ENCODE measurements around the gene PDXP. TPM values are rescaled to one million over a fixed set of nuclear protein-coding genes. Genes with fewer than 3 reads are reported as not detected.
"Not testable (repeated sequence)": the region's sequence is repeated elsewhere in the genome, so short reads cannot be mapped to it uniquely, and the experiment has no call there.

The PDXP gene
- total and polyA plus RNA-seq, 2 donors = 8.9 to 25.0 TPM

- 98% methylated on average over 17 of the region's 17 CpGs for WGBS
- DNase-seq (ENCODE audit: low read depth in 6 of 9, low spot score in 9 of 9) = no peak
- H3K36me3 ChIP-seq (ENCODE audit: control insufficient read depth in 2 of 2, insufficient read depth in 2 of 2, low read length in 1 of 2) = peaks cover 56 to 67% of the 10 kb centered on the region in 2 donors
- no peak overlapping the region for H3K27ac ChIP-seq (ENCODE audit: low read depth in 1 of 2, low read length in 1 of 2)
- no peaks in the 10 kb centered on the region for H3K4me1 ChIP-seq (ENCODE audit: control insufficient read depth in 2 of 2, insufficient read depth in 2 of 2, low read length in 2 of 2)
- H3K9me3 ChIP-seq (ENCODE audit: control insufficient read depth in 2 of 2, insufficient read depth in 1 of 2, low read length in 1 of 2) = no peaks in the 10 kb centered on the region
- H3K4me3 ChIP-seq (ENCODE audit: low read length in 2 of 2) = no peak overlapping the region
- H3K27me3 ChIP-seq (ENCODE audit: control insufficient read depth in 2 of 2, insufficient read depth in 1 of 2, low read length in 1 of 2) = no peaks in the 10 kb centered on the region
Observed at GRCh38 chr22:37650463-37651136, 7.9 kb upstream of the PDXP start.

- Histone ChIP-seq H3K36me3 (ENCODE audit: control insufficient read depth in 2 of 2, insufficient read depth in 2 of 2, low read length in 1 of 2) (peaks cover 29 to 37% of the 10 kb centered on the region in 2 donors), H3K27me3 (ENCODE audit: control insufficient read depth in 2 of 2, insufficient read depth in 1 of 2, low read length in 1 of 2) (no peaks in the 10 kb centered on the region), H3K9me3 (ENCODE audit: control insufficient read depth in 2 of 2, insufficient read depth in 1 of 2, low read length in 1 of 2) (no peaks in the 10 kb centered on the region), H3K27ac (ENCODE audit: low read depth in 1 of 2, low read length in 1 of 2) (no peak overlapping the region), H3K4me1 (ENCODE audit: control insufficient read depth in 2 of 2, insufficient read depth in 2 of 2, low read length in 2 of 2) (peaks cover 15 to 17% of the 10 kb centered on the region in 2 donors), H3K4me3 (ENCODE audit: low read length in 2 of 2) (no peak overlapping the region)
- no peak for DNase-seq (ENCODE audit: low read depth in 6 of 9, low spot score in 9 of 9)
- 95% methylated on average over 14 of the region's 14 CpGs for WGBS
Observed at GRCh38 chr22:37654563-37655251, 3.8 kb upstream of the PDXP start.

DNA sequence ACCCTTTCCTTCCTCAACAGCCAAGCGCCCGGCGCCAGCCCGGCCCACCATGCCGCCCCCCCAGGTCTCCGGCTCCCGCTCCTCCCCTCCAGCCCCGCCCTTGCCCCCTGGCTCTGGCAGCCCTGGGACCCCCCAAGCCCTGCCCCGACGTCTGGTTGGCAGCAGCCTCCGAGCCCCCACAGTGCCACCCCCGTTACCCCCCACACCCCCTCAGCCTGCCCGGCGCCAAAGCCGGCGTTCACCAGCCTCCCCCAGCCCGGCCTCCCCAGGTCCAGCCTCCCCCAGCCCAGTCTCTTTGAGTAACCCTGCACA, 3.3 kb upstream of the PDXP start:
- H3K27me3 ChIP-seq (ENCODE audit: control insufficient read depth in 2 of 2, insufficient read depth in 1 of 2, low read length in 1 of 2) = no peaks in the 10 kb centered on the region
- H3K4me1 ChIP-seq (ENCODE audit: control insufficient read depth in 2 of 2, insufficient read depth in 2 of 2, low read length in 2 of 2) = peaks cover 20 to 22% of the 10 kb centered on the region in 2 donors
- DNase-seq (ENCODE audit: low read depth in 6 of 9, low spot score in 9 of 9) = no peak
- H3K9me3 ChIP-seq (ENCODE audit: control insufficient read depth in 2 of 2, insufficient read depth in 1 of 2, low read length in 1 of 2) = no peaks in the 10 kb centered on the region
- no peak overlapping the region for H3K4me3 ChIP-seq (ENCODE audit: low read length in 2 of 2)
- H3K36me3 ChIP-seq (ENCODE audit: control insufficient read depth in 2 of 2, insufficient read depth in 2 of 2, low read length in 1 of 2) = peaks cover 24 to 32% of the 10 kb centered on the region in 2 donors
- H3K27ac ChIP-seq (ENCODE audit: low read depth in 1 of 2, low read length in 1 of 2) = no peak overlapping the region
- WGBS = 96% methylated on average over 17 of the region's 17 CpGs

DNA sequence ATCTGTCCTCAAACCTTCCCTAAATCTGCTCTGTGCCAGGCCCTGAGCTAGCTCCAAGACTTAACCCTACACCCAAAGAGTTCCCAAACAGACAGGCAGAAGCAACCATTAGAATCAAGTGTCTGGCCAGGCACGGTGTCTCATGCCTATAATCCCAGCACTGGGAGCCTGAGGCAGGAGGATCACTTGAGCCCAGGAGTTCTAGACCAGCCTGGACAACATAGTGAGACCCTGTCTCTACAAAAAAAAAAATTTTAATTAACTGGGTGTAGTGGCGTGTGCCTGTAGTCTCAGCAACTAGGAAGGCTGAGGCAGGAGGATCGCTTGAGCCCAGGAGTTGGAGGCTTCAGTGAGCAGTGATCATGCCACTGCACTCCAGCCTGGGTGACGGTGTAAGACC, 1.9 kb upstream of the PDXP start:
- Histone ChIP-seq H3K4me1 (ENCODE audit: control insufficient read depth in 2 of 2, insufficient read depth in 2 of 2, low read length in 2 of 2) (peaks cover 32 to 36% of the 10 kb centered on the region in 2 donors), H3K27ac (ENCODE audit: low read depth in 1 of 2, low read length in 1 of 2) (peak overlapping the region in 1 of 2 donors; percentile 52)

DNA sequence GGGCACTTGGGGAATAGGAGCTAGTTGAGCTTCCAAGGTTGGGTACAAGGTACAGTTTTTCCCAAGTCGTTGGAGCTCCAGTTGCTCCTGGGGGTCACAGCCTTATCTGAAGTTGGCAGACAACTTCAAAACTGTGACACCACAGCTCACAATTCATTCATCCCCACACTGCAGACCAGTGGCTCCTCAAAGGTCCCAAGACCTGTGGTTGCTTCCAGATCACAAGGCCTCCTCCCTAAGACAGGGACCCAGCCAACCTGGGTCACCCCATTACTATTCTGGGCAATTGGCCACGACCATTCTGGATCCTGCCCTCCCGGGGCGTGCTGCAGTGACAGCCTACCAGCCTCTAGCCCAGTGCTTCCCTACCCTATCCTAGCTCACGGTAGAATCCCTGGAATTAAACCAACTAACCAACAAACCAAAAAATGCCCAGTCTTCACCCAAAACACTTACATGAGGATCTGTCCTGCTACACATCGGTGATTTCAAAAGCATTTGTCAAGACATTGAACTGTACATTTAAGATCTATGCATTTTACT, 862 bp upstream of the PDXP start:
- Histone ChIP-seq H3K27me3 (ENCODE audit: control insufficient read depth in 2 of 2, insufficient read depth in 1 of 2, low read length in 1 of 2) (no peaks in the 10 kb centered on the region), H3K4me3 (ENCODE audit: low read length in 2 of 2) (peak overlapping the region; percentile 63 to 77), H3K4me1 (ENCODE audit: control insufficient read depth in 2 of 2, insufficient read depth in 2 of 2, low read length in 2 of 2) (peaks cover 32 to 37% of the 10 kb centered on the region in 2 donors), H3K9me3 (ENCODE audit: control insufficient read depth in 2 of 2, insufficient read depth in 1 of 2, low read length in 1 of 2) (no peaks in the 10 kb centered on the region), H3K36me3 (ENCODE audit: control insufficient read depth in 2 of 2, insufficient read depth in 2 of 2, low read length in 1 of 2) (peaks cover 15 to 17% of the 10 kb centered on the region in 2 donors), H3K27ac (ENCODE audit: low read depth in 1 of 2, low read length in 1 of 2) (peak overlapping the region; percentile 86 to 92)
- DNase-seq (ENCODE audit: low read depth in 6 of 9, low spot score in 9 of 9) = no peak
- WGBS = 19% methylated on average over 6 of the region's 6 CpGs

More for the DNA sequence above, 1.9 kb upstream of the PDXP start:
- H3K4me3 ChIP-seq (ENCODE audit: low read length in 2 of 2); H3K27me3 ChIP-seq (ENCODE audit: control insufficient read depth in 2 of 2, insufficient read depth in 1 of 2, low read length in 1 of 2); H3K9me3 ChIP-seq (ENCODE audit: control insufficient read depth in 2 of 2, insufficient read depth in 1 of 2, low read length in 1 of 2); DNase-seq (ENCODE audit: low read depth in 6 of 9, low spot score in 9 of 9): not testable (repeated sequence)
- 98% methylated on average over 4 of the region's 4 CpGs for WGBS
- peaks cover 15 to 24% of the 10 kb centered on the region in 2 donors for H3K36me3 ChIP-seq (ENCODE audit: control insufficient read depth in 2 of 2, insufficient read depth in 2 of 2, low read length in 1 of 2)

DNA sequence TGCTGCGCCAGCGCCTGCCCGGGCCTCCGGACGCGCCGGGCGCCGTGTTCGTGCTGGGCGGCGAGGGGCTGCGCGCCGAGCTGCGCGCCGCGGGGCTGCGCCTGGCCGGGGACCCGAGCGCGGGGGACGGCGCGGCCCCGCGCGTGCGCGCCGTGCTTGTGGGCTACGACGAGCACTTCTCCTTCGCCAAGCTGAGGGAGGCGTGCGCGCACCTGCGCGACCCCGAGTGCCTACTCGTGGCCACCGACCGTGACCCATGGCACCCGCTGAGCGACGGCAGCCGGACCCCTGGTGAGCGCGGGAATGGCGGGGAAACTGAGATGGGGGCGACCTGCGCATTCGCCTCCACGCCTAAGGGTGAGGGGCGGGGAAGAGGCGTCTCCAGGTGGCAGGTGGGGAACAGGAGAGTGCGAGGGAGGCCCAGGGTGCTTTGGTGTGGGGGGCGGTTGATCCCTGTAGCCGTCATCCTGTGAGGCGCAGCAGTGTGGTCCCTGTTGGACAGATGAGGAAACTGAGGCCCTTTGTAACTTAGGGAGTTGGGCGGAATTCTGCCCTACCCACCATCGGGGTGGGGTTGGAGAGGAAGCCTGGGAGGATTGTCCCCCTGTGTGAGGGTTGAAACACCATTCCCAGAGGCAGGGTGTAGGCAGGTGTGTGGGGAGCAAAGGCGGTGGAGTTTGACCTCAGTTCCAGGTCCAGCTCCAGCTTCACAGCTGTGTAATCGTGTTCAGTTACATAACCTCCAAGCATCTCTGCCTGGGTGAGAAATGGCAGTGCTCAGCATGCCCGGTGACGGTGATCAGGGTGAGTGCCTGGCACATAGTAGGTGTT, 758 bp downstream of the PDXP start:
- Histone ChIP-seq H3K4me1 (ENCODE audit: control insufficient read depth in 2 of 2, insufficient read depth in 2 of 2, low read length in 2 of 2) (peaks cover 32 to 37% of the 10 kb centered on the region in 2 donors), H3K4me3 (ENCODE audit: low read length in 2 of 2) (peak overlapping the region; percentile 71 to 77), H3K27me3 (ENCODE audit: control insufficient read depth in 2 of 2, insufficient read depth in 1 of 2, low read length in 1 of 2) (no peaks in the 10 kb centered on the region), H3K27ac (ENCODE audit: low read depth in 1 of 2, low read length in 1 of 2) (peak overlapping the region; percentile 44 to 71), H3K36me3 (ENCODE audit: control insufficient read depth in 2 of 2, insufficient read depth in 2 of 2, low read length in 1 of 2) (peaks cover 2 to 16% of the 10 kb centered on the region in 2 donors), H3K9me3 (ENCODE audit: control insufficient read depth in 2 of 2, insufficient read depth in 1 of 2, low read length in 1 of 2) (no peaks in the 10 kb centered on the region)
- peak in 2 of 9 donors; percentile 57 to 61 for DNase-seq (ENCODE audit: low read depth in 6 of 9, low spot score in 9 of 9)
- WGBS = 4% methylated on average over 68 of the region's 68 CpGs

DNA sequence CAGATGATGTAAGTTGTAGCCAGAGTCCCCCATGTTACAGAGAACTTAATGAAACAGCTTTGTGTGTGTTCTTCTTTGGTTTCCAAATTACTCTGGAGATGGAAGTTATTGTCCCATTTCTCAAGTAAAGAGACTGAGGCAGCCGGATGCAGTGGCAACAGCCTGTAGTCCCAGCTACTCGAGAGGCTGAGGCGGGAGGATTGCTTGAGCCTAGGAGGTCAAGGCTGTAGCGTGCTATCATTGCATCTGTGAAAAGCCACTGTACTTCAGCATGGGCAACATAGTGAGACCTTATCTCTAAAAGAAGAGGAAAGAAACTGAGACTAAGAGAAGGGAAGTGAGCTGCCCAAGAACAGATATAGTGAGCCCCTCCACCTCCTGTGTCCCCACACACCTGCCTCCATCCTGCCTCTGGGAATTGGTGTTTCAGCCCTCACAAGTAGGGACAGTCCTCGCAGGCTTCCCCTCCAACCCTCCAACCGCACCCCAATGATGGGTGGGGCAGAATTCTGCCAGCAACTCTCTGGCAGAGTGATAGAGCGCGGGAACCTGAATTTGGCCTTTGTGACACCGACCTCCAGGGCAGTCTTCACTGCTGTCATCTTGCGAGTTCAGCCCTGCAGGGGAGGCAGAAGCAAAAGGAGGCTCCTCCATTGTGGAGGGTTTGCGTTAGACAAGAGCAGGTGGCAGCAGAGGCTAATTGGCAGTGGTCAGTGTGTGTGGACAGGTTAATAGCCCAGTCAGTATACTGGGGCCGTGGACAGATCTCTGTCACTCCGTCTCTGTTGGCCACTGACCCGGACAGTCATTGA, 1.6 kb downstream of the PDXP start:
- H3K27me3 ChIP-seq (ENCODE audit: control insufficient read depth in 2 of 2, insufficient read depth in 1 of 2, low read length in 1 of 2) = no peaks in the 10 kb centered on the region
- no peaks in the 10 kb centered on the region for H3K9me3 ChIP-seq (ENCODE audit: control insufficient read depth in 2 of 2, insufficient read depth in 1 of 2, low read length in 1 of 2)
- no peak for DNase-seq (ENCODE audit: low read depth in 6 of 9, low spot score in 9 of 9)
- WGBS = 87% methylated on average over 14 of the region's 14 CpGs
- H3K27ac ChIP-seq (ENCODE audit: low read depth in 1 of 2, low read length in 1 of 2) = peak overlapping the region in 1 of 2 donors; percentile 44
- H3K36me3 ChIP-seq (ENCODE audit: control insufficient read depth in 2 of 2, insufficient read depth in 2 of 2, low read length in 1 of 2) = peaks cover 3 to 24% of the 10 kb centered on the region in 2 donors
- peak overlapping the region; percentile 71 to 77 for H3K4me3 ChIP-seq (ENCODE audit: low read length in 2 of 2)
- H3K4me1 ChIP-seq (ENCODE audit: control insufficient read depth in 2 of 2, insufficient read depth in 2 of 2, low read length in 2 of 2) = peaks cover 32 to 37% of the 10 kb centered on the region in 2 donors

- DNase-seq (ENCODE audit: low read depth in 6 of 9, low spot score in 9 of 9) = no peak
- Histone ChIP-seq H3K36me3 (ENCODE audit: control insufficient read depth in 2 of 2, insufficient read depth in 2 of 2, low read length in 1 of 2) (peaks cover 9 to 30% of the 10 kb centered on the region in 2 donors), H3K9me3 (ENCODE audit: control insufficient read depth in 2 of 2, insufficient read depth in 1 of 2, low read length in 1 of 2) (no peaks in the 10 kb centered on the region), H3K4me3 (ENCODE audit: low read length in 2 of 2) (peak overlapping the region in 1 of 2 donors; percentile 2), H3K27me3 (ENCODE audit: control insufficient read depth in 2 of 2, insufficient read depth in 1 of 2, low read length in 1 of 2) (no peaks in the 10 kb centered on the region), H3K4me1 (ENCODE audit: control insufficient read depth in 2 of 2, insufficient read depth in 2 of 2, low read length in 2 of 2) (peaks cover 32 to 37% of the 10 kb centered on the region in 2 donors), H3K27ac (ENCODE audit: low read depth in 1 of 2, low read length in 1 of 2) (peak overlapping the region in 1 of 2 donors; percentile 44)
- 97% methylated on average over 2 of the region's 2 CpGs for WGBS
Observed at GRCh38 chr22:37660709-37661045, 2.2 kb downstream of the PDXP start.

Measured in thymus (tissue), 11 donors.